ENCODE data around the gene NHS.
A peak's percentile ranks its signal among the peaks of the same experiment; 100 is the strongest.
"Not testable (repeated sequence)": the region's sequence is repeated elsewhere in the genome, so short reads cannot be mapped to it uniquely, and the experiment has no call there.

The NHS gene

DNA sequence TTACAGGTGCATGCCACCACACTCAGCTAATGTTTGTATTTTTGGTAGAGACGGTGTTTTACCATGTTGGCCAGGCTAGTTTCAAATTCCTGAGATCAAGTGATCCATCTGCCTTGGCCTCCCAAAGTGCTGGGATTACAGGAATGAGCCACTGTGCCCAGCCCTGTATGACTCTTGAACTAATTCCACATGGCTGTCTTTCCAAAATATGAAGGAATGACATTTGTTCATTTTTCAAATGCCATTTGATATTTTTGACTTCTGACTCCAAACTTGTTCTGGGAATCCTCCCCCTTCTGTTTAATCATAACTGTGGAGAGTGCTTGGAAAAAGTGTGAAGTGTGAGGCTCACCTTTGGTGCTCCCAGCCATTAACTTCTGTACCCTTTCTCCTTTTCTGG lies 119.2 kb downstream of the NHS start:
- DNase-seq (ENCODE audit: low read depth in 2 of 3, low spot score in 1 of 3) = no peak

GRCh38 chrX:17495052-17495451 lies 120.1 kb downstream of the NHS start:
- DNase-seq (ENCODE audit: low read depth in 2 of 3, low spot score in 1 of 3) = no peak

DNA sequence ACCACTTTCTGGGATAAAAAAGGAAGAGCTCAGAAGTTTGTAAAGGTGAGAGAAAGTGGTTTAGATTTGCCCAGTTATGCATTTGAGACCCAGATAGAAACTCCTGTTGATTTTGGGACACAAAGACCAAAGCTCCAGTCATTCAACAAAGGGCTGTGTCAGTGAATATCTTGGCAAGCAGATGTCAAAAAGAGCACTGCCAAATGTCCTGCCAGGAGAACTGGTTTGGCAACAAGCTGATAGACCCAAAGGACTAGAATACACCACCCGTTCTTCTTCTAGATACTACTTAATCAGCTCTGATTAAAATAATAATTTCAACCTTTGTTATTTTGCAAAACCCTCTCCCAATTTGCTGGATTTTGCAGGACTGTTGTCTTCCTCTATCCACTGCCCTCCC lies 121.4 kb downstream of the NHS start:
- no peak for DNase-seq (ENCODE audit: low read depth in 2 of 3, low spot score in 1 of 3)

DNA sequence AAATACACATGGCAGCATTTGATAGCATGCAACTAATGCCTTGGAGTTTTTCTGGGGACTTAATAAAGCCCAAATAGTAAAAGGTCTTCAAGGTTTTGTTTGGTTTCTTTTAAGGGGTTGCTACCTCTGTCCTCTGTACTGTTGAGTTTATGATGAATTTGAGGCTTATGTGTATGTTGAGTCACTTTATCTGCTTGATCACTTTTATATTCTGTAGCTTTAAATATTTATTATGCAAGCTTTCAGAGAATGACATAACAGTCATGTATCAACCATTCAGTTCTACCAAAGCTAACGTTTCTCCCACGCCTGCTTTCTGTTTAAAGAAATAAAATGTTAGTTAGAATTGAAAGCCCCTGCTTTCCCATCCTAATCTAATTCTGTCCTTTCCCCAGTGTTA lies 122.2 kb downstream of the NHS start:
- DNase-seq (ENCODE audit: low read depth in 2 of 3, low spot score in 1 of 3) = no peak

GRCh38 chrX:17499512-17499911 lies 124.5 kb downstream of the NHS start:
- DNase-seq (ENCODE audit: low read depth in 2 of 3, low spot score in 1 of 3) = no peak

DNA sequence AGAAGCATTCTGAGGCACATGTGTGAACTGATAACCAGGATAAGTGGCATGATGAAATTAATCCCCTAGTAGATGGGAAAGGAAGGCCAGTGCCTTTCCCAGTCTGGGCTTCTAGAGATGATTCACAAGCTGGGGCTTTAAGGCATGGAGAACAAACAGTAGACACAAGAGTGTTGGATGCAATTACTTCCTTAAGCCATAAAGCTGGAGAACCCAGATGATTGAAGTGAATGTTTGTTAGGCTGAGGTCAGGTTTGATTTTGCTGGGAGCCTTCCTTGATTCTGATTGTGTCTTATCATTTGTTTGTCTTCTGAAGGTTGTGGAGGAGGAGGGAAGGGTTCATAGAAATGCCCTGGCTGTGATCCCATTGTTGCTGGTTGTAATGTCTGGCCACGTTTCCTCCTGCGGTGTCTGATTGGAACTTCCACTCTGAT lies 125.2 kb downstream of the NHS start:
- no peak for DNase-seq (ENCODE audit: low read depth in 2 of 3, low spot score in 1 of 3)

GRCh38 chrX:17501746-17502145 lies 126.7 kb downstream of the NHS start:
- no peak for DNase-seq (ENCODE audit: low read depth in 2 of 3, low spot score in 1 of 3)

- not testable (repeated sequence) for DNase-seq (ENCODE audit: low read depth in 2 of 3, low spot score in 1 of 3)
Measured at GRCh38 chrX:17506352-17506751, 131.4 kb downstream of the NHS start.

DNA sequence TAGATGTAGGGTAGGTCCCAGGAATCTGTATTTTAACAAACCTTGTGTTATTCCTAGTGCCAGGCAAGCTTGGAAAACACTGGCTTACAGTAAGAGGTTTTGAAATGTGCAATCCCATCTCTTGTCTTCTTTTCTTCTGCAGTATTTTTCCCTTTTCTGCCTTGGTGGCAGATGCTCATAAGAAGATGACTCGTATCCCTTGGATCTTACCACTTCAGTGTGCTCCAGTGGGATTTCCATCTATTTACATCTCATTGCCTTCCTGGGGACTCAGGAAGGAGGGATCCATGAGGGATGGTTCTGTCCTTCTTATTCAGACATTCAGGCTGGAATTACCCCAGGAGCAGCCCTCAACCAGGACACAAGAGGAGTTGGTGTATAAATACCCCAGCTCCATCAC lies 136.6 kb downstream of the NHS start:
- DNase-seq (ENCODE audit: low read depth in 2 of 3, low spot score in 1 of 3) = no peak

DNA sequence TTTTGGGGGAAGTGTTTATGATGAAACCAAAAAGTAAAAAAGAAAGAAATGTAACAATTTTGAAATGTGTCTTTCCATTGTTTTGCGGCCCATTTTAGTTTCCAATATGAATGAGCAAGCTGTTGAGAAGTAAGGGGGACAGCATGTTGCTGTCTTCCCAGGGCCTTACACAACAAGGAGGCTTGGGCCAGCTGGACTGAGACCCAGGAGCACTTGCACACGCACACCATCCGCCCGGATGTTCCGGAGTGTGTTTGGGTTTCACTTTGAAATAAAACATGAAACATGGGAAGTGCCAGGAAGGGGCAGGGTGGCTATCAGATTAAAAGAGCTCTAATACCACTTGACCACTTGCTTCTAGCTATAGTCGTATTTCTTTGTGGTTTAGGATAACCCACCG lies 144.4 kb downstream of the NHS start:
- no peak for DNase-seq (ENCODE audit: low read depth in 2 of 3, low spot score in 1 of 3)

GRCh38 chrX:17520016-17520615 lies 145.1 kb downstream of the NHS start:
- no peak for DNase-seq (ENCODE audit: low read depth in 2 of 3, low spot score in 1 of 3)

DNA sequence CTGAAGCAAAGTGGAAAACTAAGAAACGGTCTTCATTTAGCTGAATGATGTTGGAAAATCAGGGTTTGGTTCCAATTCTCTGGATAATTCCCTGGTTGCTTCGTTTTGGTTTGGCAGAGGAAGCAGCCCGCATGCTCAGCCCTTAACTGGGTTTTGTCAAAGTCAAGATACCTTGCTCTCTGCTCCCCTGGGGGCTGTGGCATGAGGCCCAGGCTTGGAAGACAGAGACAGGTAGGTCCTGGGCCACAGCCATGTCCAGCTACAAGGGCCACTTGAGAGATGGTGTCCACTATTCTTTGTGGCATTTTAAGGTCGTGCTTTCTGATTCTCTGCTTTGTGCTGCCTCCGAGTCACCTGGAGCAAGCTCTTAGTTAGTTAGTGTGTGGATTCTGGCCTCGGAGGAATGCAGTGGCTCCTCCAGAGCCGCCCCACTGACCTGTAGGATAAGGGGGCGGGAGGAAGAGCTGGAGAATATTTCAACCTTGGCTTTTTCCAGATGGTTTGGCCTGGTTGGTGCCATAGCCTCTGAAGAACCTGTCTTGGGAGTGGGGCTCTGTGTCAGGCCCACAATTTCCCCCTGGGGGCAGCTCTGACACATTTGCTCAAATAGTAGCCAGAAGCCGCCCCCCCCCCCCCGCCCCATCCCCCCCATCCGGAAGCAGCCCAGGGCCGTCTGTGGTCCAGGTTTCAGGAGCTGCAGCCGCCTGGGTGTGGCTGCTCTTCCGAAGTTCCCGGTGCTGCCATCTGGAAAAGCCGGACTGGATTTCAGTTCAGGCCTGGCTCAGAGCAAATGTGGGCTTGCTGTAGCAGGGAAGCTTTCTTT lies 147.1 kb downstream of the NHS start:
- DNase-seq (ENCODE audit: low read depth in 2 of 3, low spot score in 1 of 3) = no peak

GRCh38 chrX:17525266-17525665 lies 150.3 kb downstream of the NHS start:
- no peak for DNase-seq (ENCODE audit: low read depth in 2 of 3, low spot score in 1 of 3)

GRCh38 chrX:17525762-17526555 lies 151.0 kb downstream of the NHS start:
- no peak for DNase-seq (ENCODE audit: low read depth in 2 of 3, low spot score in 1 of 3)

DNA sequence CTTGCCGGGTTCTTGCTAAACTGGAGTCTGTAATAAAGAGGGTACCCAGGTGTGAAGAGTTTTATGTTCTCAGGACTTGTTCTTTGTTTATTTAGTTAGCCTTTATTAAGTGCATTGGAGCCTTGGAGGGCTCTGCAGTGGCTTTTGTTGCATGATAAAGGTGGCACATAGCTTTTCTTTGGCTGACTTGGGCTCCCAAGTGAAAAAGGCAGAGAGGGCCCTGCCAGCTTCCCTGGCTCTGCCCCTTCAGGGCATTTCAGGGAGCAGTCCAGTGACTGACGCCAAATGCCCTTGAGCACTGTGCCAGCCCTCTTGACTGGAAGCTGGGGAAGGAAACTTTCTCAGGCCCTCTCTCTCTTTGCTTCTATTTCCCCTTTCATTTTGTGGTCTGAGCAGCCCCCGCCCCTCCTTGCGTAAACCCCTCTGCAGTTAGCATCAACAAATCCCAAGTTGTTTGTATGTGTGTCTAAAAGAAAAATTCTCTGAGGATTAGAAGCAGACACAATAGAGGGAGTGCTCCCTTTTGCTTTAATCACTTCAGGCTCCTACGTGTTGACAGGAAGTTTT lies 152.2 kb downstream of the NHS start:
- no peak for DNase-seq (ENCODE audit: low read depth in 2 of 3, low spot score in 1 of 3)

DNA sequence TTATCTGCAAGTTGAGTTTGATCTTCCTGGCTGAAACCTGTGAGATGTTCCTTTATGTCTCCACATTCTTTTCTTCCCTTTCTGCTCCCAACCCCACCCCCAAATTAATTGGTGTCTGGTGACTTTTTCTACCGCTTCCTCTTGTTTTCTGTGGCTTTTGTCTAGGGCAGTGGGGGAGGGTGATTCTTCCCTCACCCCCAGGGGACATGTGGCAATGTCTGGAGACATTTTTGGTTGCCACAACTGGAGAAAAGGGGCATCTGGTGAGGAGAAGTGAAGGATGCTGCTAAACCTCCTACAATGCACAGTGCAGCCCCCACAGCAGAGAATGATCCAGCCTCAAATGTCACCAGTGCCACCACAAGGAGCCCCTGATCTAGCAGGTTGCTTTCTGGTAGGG lies 152.9 kb downstream of the NHS start:
- no peak for DNase-seq (ENCODE audit: low read depth in 2 of 3, low spot score in 1 of 3)

DNA sequence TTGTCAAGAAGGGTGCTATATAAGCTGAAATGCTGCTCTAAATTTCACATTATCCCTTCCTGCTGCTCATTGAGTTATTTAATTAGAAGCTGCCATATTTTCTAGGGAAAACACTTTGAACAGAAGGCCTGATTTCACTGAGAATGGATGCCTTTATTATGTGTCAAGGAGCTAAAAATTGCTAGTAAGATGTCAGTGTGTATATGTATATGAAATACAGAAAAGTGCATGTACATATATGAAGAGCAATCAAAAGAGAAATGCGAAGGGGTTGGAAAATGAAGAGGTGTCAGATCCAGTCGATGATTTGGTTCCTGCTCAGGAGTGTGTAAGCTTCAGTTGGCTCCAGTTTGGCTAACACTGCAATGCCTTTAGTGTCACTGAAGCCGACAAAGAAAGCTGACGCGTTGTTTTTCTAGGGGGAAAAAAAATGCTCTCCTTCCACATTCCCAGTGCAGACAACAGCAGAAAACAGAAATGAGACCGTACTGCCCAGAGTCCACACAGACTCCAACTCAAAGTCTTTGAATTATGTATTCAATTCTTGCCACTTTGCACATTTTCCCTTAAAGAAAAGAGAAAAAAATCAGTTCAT lies 154.2 kb downstream of the NHS start:
- DNase-seq (ENCODE audit: low read depth in 2 of 3, low spot score in 1 of 3) = no peak

- no peak for DNase-seq (ENCODE audit: low read depth in 2 of 3, low spot score in 1 of 3)
Measured at GRCh38 chrX:17531500-17531899, 156.5 kb downstream of the NHS start.

DNA sequence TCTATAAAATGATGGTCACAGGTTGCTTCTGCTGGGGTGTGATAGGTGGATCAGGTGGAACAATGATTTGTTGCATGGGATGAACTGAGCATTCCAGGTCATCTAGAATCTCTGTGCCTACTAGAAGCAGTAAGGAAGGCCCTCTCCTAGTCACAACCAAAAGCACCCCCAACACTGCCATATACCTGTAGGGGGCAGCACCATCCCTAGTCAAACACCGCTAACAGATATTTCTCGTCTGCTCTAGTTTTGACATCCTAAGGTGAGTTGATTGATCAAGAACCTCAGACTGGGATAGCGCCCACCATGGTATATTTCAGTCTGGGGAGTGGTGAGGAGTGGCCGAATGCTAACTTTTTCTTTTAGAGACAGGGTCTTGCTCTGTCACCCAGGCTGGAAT lies 160.2 kb downstream of the NHS start:
- peak; percentile 23 to 50 (median 26) for DNase-seq (ENCODE audit: low read depth in 2 of 3, low spot score in 1 of 3)

GRCh38 chrX:17537723-17538243 lies 162.8 kb downstream of the NHS start:
- DNase-seq (ENCODE audit: low read depth in 2 of 3, low spot score in 1 of 3) = no peak

GRCh38 chrX:17542123-17542522 lies 167.1 kb downstream of the NHS start:
- no peak for DNase-seq (ENCODE audit: low read depth in 2 of 3, low spot score in 1 of 3)

Data from stimulated activated CD4-positive, alpha-beta T cell treated with anti-CD3 and anti-CD28 coated beads, Interleukin-12 subunit alpha, Interleukin-12 subunit beta, amount 100 ng/mL, for 48 hours (primary cell).